DND-41 (cell line): ENCODE data around the gene KCNN1.

Experiments
- ATAC-seq: fragments of 200-7000 bp; cut with Tn5 transposase; 3 replicates; pipeline ENCODE4 v1.9.1; 2021; ENCODE audit warnings: low read depth; ENCODE audit not compliant: insufficient read depth
- DNase-seq: peaks from one replicate; pipeline ENCODE4 v3.0.0-alpha.2; 2020
- H2AFZ ChIP-seq: 2 replicates; pipeline ENCODE4 v1.6.0; 2012; ENCODE audit warnings: low read depth, low read length
- H3K27ac ChIP-seq: 2 replicates; pipeline ENCODE4 v1.5.1; 2012; ENCODE audit warnings: low read length, inconsistent platforms
- H3K27me3 ChIP-seq: fragments of 200-600 bp; sonication (generic); 2 replicates; pipeline ENCODE4 v1.6.0; 2012; ENCODE audit warnings: low read length, mild to moderate bottlenecking, inconsistent platforms; ENCODE audit not compliant: insufficient read depth, poor library complexity
- H3K36me3 ChIP-seq: 2 replicates; pipeline ENCODE4 v1.5.1; 2012; ENCODE audit warnings: low read length, inconsistent platforms; ENCODE audit not compliant: insufficient read depth
- H3K4me1 ChIP-seq: 2 replicates; pipeline ENCODE4 v1.5.1; 2012; ENCODE audit warnings: mild to moderate bottlenecking, low read length; ENCODE audit not compliant: insufficient read depth
- H3K4me2 ChIP-seq: 2 replicates; pipeline ENCODE4 v1.6.0; 2012; ENCODE audit warnings: mild to moderate bottlenecking, moderate library complexity, low read length, inconsistent platforms; ENCODE audit not compliant: insufficient read depth
- H3K4me3 ChIP-seq, 2 experiments: fragments of 200-600 bp in 1 of 2; shearing (Covaris generic) in 1 of 2; 2 replicates each; pipeline ENCODE4 v1.5.1; 2012 to 2016; ENCODE audit warnings: inconsistent platforms in 2 of 2, low read length in 2 of 2, mild to moderate bottlenecking in 2 of 2, low read depth in 1 of 2, moderate library complexity in 1 of 2
- H3K79me2 ChIP-seq: 2 replicates; pipeline ENCODE4 v1.6.0; 2012; ENCODE audit warnings: low read length, inconsistent platforms; ENCODE audit not compliant: insufficient read depth
- H3K9ac ChIP-seq: 2 replicates; pipeline ENCODE4 v1.6.0; 2012; ENCODE audit warnings: low read depth, mild to moderate bottlenecking, inconsistent platforms, low read length, moderate library complexity
- H3K9me3 ChIP-seq: 2 replicates; pipeline ENCODE4 v1.5.1; 2012; ENCODE audit warnings: low read length, moderate library complexity, mild to moderate bottlenecking, inconsistent platforms; ENCODE audit not compliant: insufficient read depth, severe bottlenecking
- H4K20me1 ChIP-seq: 2 replicates; pipeline ENCODE4 v1.6.0; 2012; ENCODE audit warnings: low read length; ENCODE audit not compliant: insufficient read depth
- EZH2 ChIP-seq: IDR thresholded peaks from 3 replicates; pipeline ENCODE4 v1.6.1; 2012; ENCODE audit warnings: borderline replicate concordance, low read depth, mild to moderate bottlenecking, moderate library complexity, low read length, inconsistent platforms; ENCODE audit not compliant: severe bottlenecking
- TF ChIP-seq, protein P1 (sequence below): IDR thresholded peaks from 2 replicates; pipeline ENCODE4 v1.5.1; 2012; ENCODE audit warnings: borderline replicate concordance, low read length, moderate library complexity, mild to moderate bottlenecking; ENCODE audit not compliant: poor library complexity, severe bottlenecking; ENCODE audit errors: extremely low read depth

The KCNN1 gene

DNA sequence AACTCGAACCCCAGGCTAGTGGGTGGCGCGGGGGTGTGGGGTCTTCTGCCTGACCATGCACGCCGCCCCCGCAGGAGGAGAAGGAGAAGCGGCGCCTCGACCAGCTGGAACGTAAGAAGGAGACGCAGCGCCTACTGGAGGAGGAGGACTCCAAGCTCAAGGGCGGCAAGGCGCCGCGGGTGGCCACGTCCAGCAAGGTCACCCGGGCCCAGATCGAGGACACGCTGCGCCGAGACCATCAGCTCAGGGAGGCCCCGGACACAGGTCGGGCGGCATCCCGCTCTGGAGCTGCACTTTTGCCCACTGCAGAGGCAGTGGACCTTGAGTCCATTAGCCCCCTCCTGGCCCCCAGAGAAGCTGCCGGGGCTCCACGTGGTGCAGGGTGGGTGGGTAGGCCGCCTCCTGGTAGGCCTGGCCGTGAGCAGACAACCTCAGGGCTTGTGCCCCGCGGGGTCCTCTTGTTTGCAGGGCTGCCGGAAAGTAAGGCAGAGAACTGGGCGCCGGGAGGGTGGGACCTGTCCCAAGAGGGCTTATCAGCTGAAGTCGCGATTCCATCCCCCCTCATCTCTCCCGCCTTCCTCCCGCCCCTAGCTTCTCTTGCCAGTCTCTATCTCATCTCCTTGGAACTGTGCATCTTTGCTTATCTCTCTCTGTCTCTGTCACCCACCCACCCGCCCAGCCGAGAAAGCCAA is 24.2 kb upstream of the KCNN1 start:
- no peak overlapping the region for H3K9ac ChIP-seq
- DNase-seq (no peak), ATAC-seq (no peak)
- TF ChIP-seq, protein P1, sequence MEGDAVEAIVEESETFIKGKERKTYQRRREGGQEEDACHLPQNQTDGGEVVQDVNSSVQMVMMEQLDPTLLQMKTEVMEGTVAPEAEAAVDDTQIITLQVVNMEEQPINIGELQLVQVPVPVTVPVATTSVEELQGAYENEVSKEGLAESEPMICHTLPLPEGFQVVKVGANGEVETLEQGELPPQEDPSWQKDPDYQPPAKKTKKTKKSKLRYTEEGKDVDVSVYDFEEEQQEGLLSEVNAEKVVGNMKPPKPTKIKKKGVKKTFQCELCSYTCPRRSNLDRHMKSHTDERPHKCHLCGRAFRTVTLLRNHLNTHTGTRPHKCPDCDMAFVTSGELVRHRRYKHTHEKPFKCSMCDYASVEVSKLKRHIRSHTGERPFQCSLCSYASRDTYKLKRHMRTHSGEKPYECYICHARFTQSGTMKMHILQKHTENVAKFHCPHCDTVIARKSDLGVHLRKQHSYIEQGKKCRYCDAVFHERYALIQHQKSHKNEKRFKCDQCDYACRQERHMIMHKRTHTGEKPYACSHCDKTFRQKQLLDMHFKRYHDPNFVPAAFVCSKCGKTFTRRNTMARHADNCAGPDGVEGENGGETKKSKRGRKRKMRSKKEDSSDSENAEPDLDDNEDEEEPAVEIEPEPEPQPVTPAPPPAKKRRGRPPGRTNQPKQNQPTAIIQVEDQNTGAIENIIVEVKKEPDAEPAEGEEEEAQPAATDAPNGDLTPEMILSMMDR = no peak
- TF ChIP-seq EZH2 = no peak
- peaks cover 45% of the 10 kb centered on the region for H4K20me1 ChIP-seq
- H2AFZ ChIP-seq = no peak overlapping the region
- H3K4me3 ChIP-seq = no peak overlapping the region
- no peaks in the 10 kb centered on the region for H3K79me2 ChIP-seq
- no peaks in the 10 kb centered on the region for H3K27me3 ChIP-seq
- peaks cover 7% of the 10 kb centered on the region for H3K4me1 ChIP-seq
- no peaks in the 10 kb centered on the region for H3K9me3 ChIP-seq
- no peak overlapping the region for H3K27ac ChIP-seq
- peaks cover 42% of the 10 kb centered on the region for H3K36me3 ChIP-seq
- no peak overlapping the region for H3K4me2 ChIP-seq

- ATAC-seq = no peak
- TF ChIP-seq, protein P1 = no peak
- TF ChIP-seq EZH2 = no peak
- Histone ChIP-seq H4K20me1 (peaks cover 45% of the 10 kb centered on the region), H3K4me1 (peaks cover 8% of the 10 kb centered on the region), H3K27me3 (no peaks in the 10 kb centered on the region), H3K9me3 (no peaks in the 10 kb centered on the region), H3K27ac (no peak overlapping the region), H3K4me2 (no peak overlapping the region), H3K36me3 (peaks cover 35% of the 10 kb centered on the region), H2AFZ (no peak overlapping the region), H3K79me2 (no peaks in the 10 kb centered on the region), H3K4me3 (no peak overlapping the region), H3K9ac (no peak overlapping the region)
- DNase-seq = no peak
These were observed 23.4 kb upstream of the KCNN1 start for GRCh38 chr19:17943274-17944221.

DNA sequence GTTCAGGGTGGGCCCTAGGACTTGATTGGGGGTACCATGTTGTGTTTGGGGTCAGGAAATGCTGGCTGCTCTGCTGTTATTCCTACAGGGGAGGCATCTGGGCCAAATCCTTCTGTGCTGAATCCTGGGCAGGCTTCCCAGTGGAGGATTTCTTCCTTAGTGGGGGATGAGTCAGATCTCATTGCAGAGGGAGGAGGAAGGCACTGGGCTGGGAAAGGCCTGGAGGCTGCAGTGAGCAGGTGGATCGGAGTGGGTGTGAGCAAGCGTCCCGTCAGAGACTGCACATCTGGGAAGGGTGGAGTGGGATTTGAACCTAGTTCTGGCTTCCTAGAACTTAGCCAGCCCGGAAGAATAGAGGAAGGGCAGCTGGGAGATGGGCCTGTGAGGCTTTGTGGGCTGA is 22.6 kb upstream of the KCNN1 start:
- no peak overlapping the region for H3K4me2 ChIP-seq
- no peak for DNase-seq
- ATAC-seq = no peak
- peaks cover 51% of the 10 kb centered on the region for H4K20me1 ChIP-seq
- no peak overlapping the region for H3K9ac ChIP-seq
- H3K27ac ChIP-seq = no peak overlapping the region
- H3K79me2 ChIP-seq = no peaks in the 10 kb centered on the region
- TF ChIP-seq EZH2 = no peak
- TF ChIP-seq, protein P1 = no peak
- no peak overlapping the region for H3K4me3 ChIP-seq
- peaks cover 28% of the 10 kb centered on the region for H3K36me3 ChIP-seq
- no peaks in the 10 kb centered on the region for H3K9me3 ChIP-seq
- no peak overlapping the region for H2AFZ ChIP-seq
- H3K4me1 ChIP-seq = peaks cover 15% of the 10 kb centered on the region
- H3K27me3 ChIP-seq = no peaks in the 10 kb centered on the region
